CD4-positive, alpha-beta T cell treated with Interleukin-4 for 4 hours (primary cell): Measurements from ENCODE around the gene ANKRD27.
"Not testable (repeated sequence)": the region's sequence is repeated elsewhere in the genome, so short reads cannot be mapped to it uniquely, and the experiment has no call there.

Source experiments
- DNase-seq: peaks from one replicate; pipeline ENCODE4 v3.0.0-alpha.2; 2020

ANKRD27 gene

DNA sequence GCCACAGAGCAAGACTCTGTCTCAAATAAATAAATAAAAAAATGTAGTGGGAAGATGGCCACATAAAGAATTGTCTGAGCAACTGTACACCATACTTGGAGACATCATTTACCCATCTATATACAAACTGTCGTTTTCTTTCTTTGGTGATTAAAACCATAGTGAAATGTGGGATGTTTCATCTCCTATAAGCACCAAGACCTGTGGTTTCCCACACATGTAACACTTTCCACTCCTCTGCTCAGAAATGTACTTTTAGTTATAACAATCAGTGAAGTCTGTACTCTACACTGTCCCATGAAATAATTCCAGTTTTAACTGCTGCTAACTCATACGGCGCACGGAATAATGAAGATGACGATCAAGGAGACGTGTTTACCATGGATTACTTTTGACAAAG lies 75.7 kb downstream of the ANKRD27 start:
- DNase-seq, result no peak

DNA sequence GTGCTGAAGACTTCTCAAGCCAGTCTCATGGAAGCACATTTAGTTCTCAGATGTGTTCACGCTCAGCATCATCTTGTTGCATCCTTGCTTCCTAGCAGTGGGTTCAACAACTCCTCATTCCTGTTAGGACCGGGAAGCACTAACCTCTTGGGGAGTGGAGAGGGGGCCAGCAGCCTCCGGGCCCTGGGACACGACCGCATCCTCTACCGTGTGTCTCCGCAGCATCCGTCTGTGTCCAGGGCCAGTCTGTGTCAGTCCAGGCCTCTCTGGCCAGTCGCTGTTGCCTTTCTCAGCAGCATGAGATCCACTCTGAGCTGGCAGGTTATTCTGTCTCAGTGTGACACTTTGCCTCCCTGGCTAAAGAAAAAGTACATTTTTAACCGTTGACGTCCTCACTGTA lies 77.0 kb downstream of the ANKRD27 start:
- DNase-seq, result no peak

DNA sequence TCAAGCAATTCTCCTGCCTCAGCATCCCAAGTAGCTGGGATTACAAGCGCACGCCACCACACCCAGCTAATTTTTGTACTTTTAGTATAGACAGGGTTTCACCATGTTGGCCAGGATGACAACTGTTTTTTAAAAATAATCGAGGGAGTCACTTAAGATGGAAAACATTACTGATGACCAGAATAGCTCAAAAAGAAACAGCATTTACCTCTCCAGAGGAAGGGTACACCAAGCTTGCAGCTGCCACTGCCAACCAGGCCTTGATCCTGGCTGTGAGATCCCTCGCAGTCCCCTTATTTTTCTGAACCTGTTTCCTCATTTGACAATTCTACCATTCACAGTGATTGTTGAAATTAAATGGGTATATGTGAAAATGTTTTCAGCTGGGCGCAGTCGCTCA lies 79.5 kb downstream of the ANKRD27 start:
- DNase-seq, result no peak

DNA sequence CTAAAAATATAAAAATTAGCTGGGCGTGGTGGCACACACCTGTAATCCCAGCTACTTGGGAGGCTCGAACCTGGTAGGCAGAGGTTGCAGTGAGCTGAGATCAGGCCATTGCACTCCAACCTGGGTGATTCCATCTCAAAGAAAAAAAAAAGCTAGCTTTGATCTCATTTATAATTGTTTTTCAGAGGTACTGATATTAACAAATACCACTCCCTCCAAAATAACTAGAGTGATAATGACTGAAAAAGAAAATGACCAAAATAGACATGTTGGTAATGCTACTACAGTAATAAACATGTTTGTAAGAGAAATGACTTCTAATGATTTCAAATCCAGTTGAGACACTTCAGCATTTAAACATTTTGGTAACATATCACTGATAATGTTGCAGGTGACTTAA lies 81.0 kb downstream of the ANKRD27 start:
- DNase-seq, result no peak

DNA sequence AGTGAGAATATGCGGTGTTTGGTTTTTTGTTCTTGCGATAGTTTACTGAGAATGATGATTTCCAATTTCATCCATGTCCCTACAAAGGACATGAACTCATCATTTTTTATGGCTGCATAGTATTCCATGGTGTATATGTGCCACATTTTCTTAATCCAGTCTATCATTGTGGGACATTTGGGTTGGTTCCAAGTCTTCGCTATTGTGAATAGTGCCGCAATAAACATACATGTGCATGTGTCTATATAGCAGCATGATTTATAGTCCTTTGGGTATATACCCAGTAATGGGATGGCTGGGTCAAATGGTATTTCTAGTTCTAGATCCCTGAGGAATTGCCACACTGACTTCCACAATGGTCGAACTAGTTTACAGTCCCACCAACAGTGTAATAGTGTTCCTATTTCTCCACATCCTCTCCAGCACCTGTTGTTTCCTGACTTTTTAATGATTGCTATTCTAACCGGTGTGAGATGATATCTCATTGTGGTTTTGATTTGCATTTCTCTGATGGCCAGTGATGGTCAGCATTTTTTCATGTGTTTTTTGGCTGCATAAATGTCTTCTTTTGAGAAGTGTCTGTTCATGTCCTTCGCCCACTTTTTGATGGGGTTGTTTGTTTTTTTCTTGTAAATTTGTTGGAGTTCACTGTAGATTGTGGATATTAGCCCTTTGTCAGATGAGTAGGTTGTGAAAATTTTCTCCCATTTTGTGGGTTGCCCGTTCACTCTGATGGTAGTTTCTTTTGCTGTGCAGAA lies 87.1 kb downstream of the ANKRD27 start:
- not testable (repeated sequence) for DNase-seq

DNA sequence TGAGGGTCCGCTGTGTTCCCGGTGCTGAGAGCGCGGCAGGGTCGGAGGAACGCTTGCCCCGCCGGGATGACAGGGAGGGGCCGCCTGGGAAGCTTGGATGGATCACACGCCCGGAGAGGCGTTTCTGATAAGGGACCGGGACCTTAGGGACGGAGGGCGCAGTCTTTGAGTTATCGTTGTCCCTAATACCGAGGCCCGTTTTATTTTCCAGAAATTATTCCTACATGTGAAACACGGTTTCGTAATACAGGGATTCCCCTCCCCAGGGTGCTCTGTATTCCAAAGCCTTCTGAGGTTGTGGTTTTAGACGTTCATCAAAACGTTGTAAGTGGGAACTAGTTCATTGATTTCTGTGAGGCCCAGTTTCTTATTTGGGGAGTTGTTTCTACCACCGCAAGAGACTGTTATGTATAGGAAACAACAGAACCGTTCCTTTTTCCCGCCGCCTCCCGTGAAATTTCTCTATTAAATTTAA lies 93.2 kb downstream of the ANKRD27 start:
- DNase-seq, result no peak

DNA sequence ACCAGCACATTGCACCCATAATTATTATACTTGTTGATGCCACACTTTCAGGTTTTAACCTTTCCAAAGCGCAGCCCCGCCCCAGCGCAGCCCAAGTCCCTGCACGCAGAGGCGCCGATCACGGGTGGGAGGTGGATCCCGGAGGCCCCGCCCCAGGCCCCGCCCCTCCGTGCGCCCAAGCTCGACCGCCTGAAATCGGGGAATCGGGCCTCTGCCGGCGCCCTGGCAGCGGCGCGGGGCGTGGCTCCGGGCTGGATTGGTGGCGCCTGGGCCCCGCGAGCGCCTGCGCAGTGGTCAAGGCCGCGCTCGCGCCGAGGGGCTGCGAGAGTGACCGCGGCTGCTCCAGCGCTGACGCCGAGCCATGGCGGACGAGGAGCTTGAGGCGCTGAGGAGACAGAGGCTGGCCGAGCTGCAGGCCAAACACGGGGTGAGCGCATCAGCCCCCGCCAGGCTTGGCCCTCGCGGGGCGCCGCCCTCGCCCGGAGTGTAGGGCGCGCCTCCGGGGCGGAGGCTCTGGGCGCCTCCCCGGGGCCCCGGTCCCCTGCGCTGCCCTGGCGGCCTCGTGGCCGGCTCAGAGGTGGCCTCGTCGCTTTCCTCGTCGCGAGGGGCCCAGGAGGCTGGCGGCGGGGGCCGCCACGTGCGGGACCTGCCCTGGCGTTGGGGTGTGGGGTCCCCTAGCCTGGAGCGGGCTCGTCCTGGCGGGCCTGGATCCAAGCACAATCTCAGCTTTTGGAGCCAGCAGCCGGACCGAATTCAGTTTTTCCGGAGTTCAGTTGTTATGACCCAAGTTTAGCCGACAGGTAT lies 93.9 kb downstream of the ANKRD27 start, which contains the start of gene PDCD5:
Gene PDCD5, plus strand, starts transcription at position 290 of the 804 bp plus-strand sequence. Its CDS starts 72 bp downstream, at position 362.
- DNase-seq, result peak; percentile 96

DNA sequence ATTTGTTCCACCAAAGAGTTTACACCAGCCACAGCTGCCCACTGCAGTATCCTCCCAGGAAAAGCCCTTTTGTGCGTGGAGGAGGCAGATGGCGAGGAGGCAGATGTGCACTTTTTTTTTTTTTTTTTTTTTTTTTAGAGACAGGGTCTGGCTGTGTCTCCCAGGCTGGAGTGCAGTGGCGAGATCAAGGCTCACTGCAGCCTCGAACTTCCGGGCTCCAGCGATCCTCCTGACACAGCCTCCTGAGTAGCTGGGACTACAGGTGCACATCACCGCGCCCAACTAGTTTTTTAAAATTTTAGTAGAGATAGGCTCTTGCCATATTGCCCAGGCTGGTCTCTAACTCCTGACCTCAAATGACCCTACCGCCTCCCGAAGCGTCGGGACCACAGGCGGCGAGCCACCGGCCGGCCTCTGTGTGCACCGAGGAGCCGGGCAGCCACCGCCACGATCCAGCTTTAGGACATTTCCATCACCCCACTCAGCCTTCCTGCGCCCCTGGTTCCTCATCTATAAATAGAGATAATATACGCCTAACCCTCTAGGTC lies 94.6 kb downstream of the ANKRD27 start:
- DNase-seq, result no peak

DNA sequence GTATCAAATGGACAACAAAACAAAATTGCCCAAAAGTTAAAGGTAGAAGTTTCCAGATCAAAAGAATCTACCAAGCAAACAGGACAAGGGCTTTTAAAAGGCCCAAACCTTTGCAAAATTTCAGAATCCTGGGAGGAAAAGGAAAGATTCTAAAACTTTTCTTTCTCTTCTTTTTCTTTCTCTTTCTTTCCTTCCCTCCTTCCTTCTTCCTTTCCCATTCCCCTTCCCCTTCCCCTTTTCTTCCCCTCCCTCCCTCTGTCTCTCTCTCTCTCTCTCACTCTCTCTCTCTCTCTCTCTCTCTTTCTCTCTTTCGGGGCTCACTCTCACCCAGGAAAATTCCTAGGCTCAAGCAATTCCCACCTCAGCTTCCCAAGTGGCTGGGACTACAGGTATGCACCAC lies 98.2 kb downstream of the ANKRD27 start:
- DNase-seq, result no peak

DNA sequence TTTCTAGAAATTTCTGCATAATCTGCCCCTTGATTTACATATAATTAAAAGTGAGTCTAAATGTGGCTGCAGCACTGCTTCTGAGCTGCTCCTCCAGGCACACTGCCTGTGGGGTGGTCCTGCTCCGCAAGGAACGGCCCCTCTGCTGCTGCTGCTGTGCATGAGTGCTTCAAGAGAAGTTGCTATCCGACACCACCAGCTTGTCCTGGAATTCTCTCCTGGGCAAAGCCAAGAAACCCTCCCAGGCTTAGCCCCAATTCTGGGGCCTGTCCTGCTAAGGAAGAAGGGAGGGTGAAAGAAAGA lies 101.5 kb downstream of the ANKRD27 start:
- no peak for DNase-seq

DNA sequence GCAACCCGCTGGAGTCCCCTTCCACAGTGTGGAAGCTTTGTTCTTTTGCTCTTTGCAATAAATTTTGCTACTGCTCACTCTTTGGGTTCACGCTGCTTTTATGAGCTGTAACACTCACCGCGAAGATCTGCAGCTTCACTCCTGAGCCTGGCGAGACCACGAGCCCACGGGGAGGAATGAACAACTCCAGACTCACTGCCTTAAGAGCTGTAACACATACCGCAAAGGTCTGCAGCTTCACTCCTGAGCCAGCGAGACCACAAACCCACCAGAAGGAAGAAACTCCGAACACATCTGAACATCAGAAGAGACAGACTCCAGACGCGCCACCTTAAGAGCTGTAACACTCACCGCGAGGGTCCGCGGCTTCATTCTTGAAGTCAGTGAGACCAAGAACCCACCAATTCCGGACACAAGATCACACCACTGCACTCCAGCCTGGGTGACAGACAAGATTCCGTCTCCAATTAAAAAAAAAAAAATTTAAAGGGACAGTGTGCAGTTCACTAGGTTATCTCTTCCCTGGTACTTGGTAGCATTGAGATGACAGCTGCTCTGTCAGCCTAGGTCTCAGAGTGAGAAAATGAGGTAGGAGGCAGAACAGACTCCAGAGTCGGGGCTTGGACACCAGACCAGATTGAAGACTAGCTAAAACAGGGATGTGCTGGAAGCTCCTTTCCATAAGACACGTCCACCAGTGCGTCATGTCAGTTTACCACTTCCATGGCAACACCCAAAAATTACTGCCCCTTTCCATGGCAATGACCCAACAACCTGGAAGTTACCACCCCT lies 102.1 kb downstream of the ANKRD27 start:
- not testable (repeated sequence) for DNase-seq

DNA sequence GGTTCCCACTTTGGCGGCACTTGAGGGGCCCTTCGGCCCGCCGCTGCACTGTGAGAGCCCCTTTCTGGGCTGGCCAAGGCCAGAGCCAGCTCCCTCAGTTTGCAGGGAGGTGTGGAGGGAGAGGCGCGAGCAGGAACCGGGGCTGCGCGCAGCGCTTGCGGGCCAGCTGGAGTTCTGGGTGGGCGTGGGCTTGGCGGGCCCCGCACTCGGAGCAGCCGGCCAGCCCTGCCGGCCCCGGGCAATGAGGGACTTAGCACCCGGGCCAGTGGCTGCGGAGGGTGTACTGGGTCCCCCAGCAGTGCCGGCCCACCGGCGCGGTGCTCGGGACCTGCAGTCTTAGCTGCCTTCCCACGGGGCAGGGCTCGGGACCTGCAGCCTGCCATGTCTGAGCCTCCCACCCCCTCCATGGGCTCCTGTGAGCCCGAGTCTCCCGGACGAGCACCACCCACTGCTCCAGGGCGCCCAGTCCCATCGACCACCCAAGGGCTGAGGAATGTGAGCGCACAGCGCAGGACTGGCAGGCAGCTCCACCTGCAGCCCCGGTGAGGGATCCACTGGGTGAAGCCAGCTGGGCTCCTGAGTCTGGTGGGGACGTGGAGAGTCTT lies 103.4 kb downstream of the ANKRD27 start:
- not testable (repeated sequence) for DNase-seq

DNA sequence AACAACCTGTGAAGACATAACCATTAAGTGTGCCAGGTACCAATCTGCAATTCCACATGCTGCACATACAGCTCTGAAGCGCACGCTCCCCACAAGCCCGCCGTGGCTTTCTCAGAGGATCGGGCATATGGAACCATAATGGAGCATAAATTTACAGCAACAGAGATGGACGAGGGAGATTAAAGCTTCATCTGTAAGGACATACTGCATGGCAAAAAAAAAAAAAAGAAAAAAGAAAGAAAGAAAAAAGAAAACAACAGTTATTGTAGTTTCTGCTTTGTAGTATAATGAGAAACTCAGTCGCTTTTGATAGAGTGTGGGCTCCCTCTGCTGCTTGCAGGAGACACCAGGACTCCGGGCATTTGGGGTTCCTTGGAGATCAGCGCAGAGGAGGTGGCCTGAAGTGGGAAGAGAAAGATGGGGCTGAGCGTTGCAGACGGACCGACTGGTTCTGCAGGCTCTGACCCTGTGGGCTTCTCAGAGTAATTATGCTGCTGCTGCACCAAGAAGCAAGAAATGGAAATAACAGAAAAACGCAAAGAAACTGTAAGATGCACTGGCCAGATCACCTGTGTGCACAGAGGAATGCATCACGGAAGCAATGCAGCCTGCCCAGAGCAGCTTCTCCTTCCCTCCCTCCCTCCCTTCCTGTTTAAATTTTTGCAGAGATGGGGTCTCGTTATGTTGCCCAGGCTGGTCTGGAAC lies 104.7 kb downstream of the ANKRD27 start:
- DNase-seq, result peak; percentile 44

DNA sequence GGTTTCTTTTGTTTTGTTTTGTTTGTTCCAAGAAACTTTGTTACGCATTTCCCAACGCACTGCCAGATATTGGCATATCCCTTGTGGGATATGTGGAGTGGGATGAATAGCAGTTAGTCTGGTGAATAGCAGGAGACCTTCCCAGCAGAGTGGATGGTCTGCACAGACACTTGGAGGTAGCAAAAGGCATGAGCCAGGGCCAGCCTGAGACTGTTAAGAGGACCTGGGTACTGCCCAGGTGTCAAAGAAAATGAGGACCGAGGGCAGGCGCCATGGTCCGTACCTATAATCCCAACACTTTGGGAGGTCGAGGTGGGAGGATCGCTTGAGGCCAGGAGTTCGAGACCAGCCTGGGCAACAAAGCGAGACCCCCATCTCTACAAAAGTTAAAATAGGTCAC lies 107.5 kb downstream of the ANKRD27 start:
- no peak for DNase-seq

DNA sequence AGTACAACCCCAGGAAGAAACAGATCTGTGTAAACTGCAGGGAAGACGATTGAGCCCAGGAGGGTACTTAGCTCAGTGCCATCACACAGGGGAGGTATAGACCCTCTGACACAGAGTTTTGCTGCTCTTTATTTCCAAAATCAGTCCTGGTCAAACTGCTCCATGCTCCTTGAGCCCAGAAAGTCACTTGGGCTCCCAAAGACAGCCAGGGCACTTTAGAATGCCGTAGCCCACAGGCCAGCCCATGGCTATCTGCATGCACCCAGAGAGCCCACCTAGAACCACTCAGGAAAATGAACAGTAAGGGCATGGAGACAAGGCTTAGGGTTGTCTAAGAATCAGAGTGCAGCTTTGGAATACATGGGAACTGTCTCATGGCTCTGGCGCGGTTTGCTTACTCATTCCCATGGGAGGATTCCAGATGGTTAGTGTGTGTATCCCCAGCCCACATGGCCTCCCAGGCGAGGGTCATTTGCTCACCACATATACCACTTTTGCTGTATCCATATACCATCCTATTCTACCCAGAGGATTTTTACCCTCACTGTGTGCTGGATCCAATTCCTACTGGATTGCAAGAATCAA lies 108.6 kb downstream of the ANKRD27 start:
- DNase-seq, result no peak

DNA sequence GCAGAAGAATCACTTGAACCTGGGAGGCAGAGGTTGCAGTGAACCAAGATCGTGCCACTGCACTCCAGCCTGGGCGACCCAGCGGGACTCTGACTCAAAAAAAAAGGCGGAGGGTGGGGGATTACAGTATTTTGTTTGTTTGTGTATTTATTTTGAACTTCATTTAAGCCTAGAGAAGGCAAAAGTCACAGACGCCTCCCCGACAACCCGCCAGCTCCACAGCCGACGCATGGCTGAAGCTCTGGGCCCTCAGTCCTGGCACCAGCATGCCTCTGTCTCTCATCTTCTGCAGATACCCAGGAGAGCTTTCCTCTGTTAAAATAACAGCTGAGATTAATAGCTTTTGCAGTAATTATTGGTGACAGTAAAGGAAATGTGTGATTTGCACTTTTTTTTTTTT lies 111.2 kb downstream of the ANKRD27 start:
- no peak for DNase-seq

DNA sequence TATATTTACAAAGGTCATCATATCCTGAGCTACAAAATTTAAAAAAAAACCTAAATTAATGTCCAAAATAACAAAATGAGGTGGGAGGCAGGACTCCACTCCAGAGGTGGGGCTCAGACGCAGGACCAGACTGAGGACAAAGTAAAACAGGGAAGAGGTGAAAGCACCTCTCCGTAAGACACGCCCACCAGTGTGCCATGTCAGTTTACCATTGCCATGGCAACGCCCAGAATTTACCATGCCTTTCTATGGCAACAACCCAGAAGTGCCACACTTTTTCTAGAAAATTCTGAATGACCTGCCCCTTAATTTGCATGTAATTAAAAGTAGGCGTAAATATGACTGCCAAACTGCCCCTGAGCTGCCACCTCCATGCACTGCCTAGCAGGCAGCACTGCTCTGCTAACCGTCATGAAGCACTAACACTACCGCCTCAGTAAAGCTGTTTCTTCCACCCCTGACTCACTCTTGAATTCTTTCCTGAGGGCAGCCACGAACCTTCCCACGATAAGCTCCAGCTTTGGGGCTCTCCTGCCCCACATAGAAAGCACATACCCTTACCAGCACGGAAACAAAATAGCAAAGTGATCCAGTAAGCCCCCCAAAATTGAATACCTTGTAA lies 116.3 kb downstream of the ANKRD27 start:
- no peak for DNase-seq

DNA sequence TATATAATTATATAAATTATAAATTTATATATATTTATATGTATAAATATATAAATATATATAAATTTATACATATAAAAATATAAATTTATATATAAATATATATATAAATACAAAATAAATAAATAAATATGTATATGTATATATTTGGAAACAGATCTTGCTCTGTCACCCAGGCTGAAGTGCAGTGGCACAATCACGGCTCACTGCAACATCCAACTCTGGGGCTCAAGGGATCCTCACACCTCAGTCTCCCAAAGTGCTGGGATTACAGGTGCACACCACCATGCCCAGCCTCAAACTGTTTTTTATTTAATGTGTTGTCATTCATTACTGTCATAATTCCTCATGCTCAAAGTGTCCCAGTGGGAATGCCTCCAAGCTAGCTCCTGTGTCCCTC lies 119.2 kb downstream of the ANKRD27 start:
- no peak for DNase-seq

DNA sequence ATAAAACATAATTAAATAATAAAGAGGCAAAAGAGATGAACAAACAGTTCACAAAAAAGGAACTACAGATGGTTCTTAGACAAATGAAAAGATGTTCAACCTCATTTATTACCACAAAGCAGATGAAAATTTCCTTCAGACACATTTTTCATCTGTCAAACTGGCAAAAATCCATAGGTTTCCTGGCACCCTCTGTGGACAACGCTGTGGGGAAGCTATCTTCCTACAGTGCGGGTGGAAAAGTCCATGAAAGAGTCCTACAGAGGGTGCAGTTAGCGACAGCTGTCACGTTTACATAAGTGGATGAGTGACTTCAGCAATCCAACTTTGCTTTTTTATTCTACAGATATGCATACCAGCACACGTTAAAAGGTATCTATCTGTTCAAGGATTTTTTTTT lies 124.3 kb downstream of the ANKRD27 start:
- DNase-seq, result no peak
